ENCODE results near the gene ANKRD11. TPM values are rescaled to one million over a fixed set of nuclear protein-coding genes. Genes with fewer than 3 reads are reported as not detected.

ANKRD11 gene
- total RNA-seq, 1 experiment from 2014 or later, result 266 TPM

- intact Hi-C loops (cut with micrococcal nuclease), result no loop called here
Measured at GRCh38 chr16:89232107-89232506, 258.3 kb downstream of the ANKRD11 start.

GRCh38 chr16:89230255-89230654 is 260.1 kb downstream of the ANKRD11 start:
- Histone ChIP-seq H3K27ac (ENCODE audit: low read depth, low read length) (no peak overlapping the region), H3K9me3 (ENCODE audit: control insufficient read depth in 1 of 2, insufficient read depth in 1 of 2, low read depth in 1 of 2, low read length in 2 of 2) (peaks cover 0 to 18% of the 10 kb centered on the region in 2 experiments; a peak in 1 of 4 replicates), H3K4me2 (ENCODE audit: low read length) (no peak overlapping the region), H4K20me1 (ENCODE audit: insufficient read depth) (no peaks in the 10 kb centered on the region), H3K4me1 (ENCODE audit: control insufficient read depth in 1 of 2, insufficient read depth in 2 of 2, low read length in 2 of 2) (no peaks in the 10 kb centered on the region), H3K9ac (ENCODE audit: low read length) (no peak overlapping the region), H3K4me3 (replicated peaks in 1 of 2; ENCODE audit: low read depth in 1 of 2, low read length in 2 of 2) (no peak overlapping the region), H3K9me2 (ENCODE audit: insufficient read depth) (no peaks in the 10 kb centered on the region), H3K36me3 (ENCODE audit: control insufficient read depth in 1 of 2, insufficient read depth in 2 of 2, low read length in 2 of 2) (peaks cover 40 to 62% of the 10 kb centered on the region in 2 experiments), H3K27me3 (ENCODE audit: insufficient read depth, low read length) (no peaks in the 10 kb centered on the region), H3K79me2 (ENCODE audit: insufficient read depth, low read length) (no peaks in the 10 kb centered on the region; the same call in 1 of the 2 replicates), H2AFZ (ENCODE audit: low read depth, low read length, poor library complexity, severe bottlenecking) (no peak overlapping the region)
- DNase-seq (ENCODE audit: low read depth, low spot score) (no peak), ATAC-seq (no peak)
- CTCF ChIA-PET, result interaction anchor here (1.9 kb wide), 1 partner anchor 10 kb away, joined by 4 read pairs; no protein-coding TSS in a partner anchor
- POLR2A ChIA-PET, result no interaction called here
- no TSS peak for BruUV-seq (replicated peaks)
- intact Hi-C loops (cut with micrococcal nuclease), result no loop called here
- RAD21 ChIA-PET (ENCODE audit: low non-redundant PET in 1 of 2, low total read pairs in 2 of 2, uncharacterized antibody in 2 of 2, unreplicated experiment in 2 of 2), result no interaction called here
- no peak for TF ChIP-seq REST (IDR thresholded peaks at IDR 0.05; ENCODE audit: low read depth)
- no peak for TF ChIP-seq EGR1 (IDR thresholded peaks at IDR 0.05; ENCODE audit: low read depth)
- no peak for TF ChIP-seq ATF3 (IDR thresholded peaks at IDR 0.05)
- TF ChIP-seq EZH2phosphoT487 (IDR thresholded peaks at IDR 0.05; ENCODE audit: borderline replicate concordance), result no peak
- TF ChIP-seq CBX3 (IDR thresholded peaks at IDR 0.05; ENCODE audit: low read depth), result no peak
- TF ChIP-seq ZNF274 (IDR thresholded peaks at IDR 0.05; ENCODE audit: low read depth, low read length), result no peak
- no peak for TF ChIP-seq YY1 (IDR thresholded peaks at IDR 0.05; ENCODE audit: extremely low read depth, insufficient replicate concordance, low read depth, low read length)
- TF ChIP-seq SP1 (IDR thresholded peaks at IDR 0.05; ENCODE audit: low read depth), result no peak
- TF ChIP-seq ZFX (IDR thresholded peaks at IDR 0.05), result no peak
- no peak for TF ChIP-seq CEBPB (IDR thresholded peaks at IDR 0.05; ENCODE audit: low read depth)
- TF ChIP-seq POLR2A (IDR thresholded peaks at IDR 0.05; ENCODE audit: borderline replicate concordance, extremely low read depth, insufficient read depth, insufficient read length), result no peak
- no peak for TF ChIP-seq ZBTB33 (IDR thresholded peaks at IDR 0.05; ENCODE audit: extremely low read depth, insufficient replicate concordance, low read length)
- no peak for TF ChIP-seq JUND (IDR thresholded peaks at IDR 0.05)

More at GRCh38 chr16:89232107-89232506, 258.3 kb downstream of the ANKRD11 start:
- Histone ChIP-seq H3K27ac (ENCODE audit: low read depth, low read length) (no peak overlapping the region), H2AFZ (ENCODE audit: low read depth, low read length, poor library complexity, severe bottlenecking) (no peak overlapping the region), H3K36me3 (ENCODE audit: control insufficient read depth in 1 of 2, insufficient read depth in 2 of 2, low read length in 2 of 2) (peaks cover 28 to 52% of the 10 kb centered on the region in 2 experiments), H3K79me2 (ENCODE audit: insufficient read depth, low read length) (no peaks in the 10 kb centered on the region; the same call in 1 of the 2 replicates), H3K9me2 (ENCODE audit: insufficient read depth) (no peaks in the 10 kb centered on the region), H3K9me3 (ENCODE audit: control insufficient read depth in 1 of 2, insufficient read depth in 1 of 2, low read depth in 1 of 2, low read length in 2 of 2) (peaks cover 0 to 13% of the 10 kb centered on the region in 2 experiments; a peak in 1 of 4 replicates), H3K4me3 (replicated peaks in 1 of 2; ENCODE audit: low read depth in 1 of 2, low read length in 2 of 2) (no peak overlapping the region), H3K27me3 (ENCODE audit: insufficient read depth, low read length) (no peaks in the 10 kb centered on the region), H3K4me1 (ENCODE audit: control insufficient read depth in 1 of 2, insufficient read depth in 2 of 2, low read length in 2 of 2) (no peaks in the 10 kb centered on the region), H3K4me2 (ENCODE audit: low read length) (no peak overlapping the region), H4K20me1 (ENCODE audit: insufficient read depth) (no peaks in the 10 kb centered on the region), H3K9ac (ENCODE audit: low read length) (no peak overlapping the region)
- CTCF ChIA-PET, result interaction anchor here (1.9 kb wide), 1 partner anchor 8 kb away, joined by 4 read pairs; no protein-coding TSS in a partner anchor
- TF ChIP-seq ATF3 (IDR thresholded peaks at IDR 0.05), result no peak
- no peak for TF ChIP-seq SP1 (IDR thresholded peaks at IDR 0.05; ENCODE audit: low read depth)
- no peak for TF ChIP-seq FOSL1 (IDR thresholded peaks at IDR 0.05; ENCODE audit: low read depth)
- TF ChIP-seq CBX3 (IDR thresholded peaks at IDR 0.05; ENCODE audit: low read depth), result no peak
- no peak for TF ChIP-seq JUND (IDR thresholded peaks at IDR 0.05)
- POLR2A ChIA-PET, result no interaction called here
- no TSS peak for BruUV-seq (replicated peaks)
- DNase-seq (ENCODE audit: low read depth, low spot score) (no peak), ATAC-seq (no peak)
- RAD21 ChIA-PET (ENCODE audit: low non-redundant PET in 1 of 2, low total read pairs in 2 of 2, uncharacterized antibody in 2 of 2, unreplicated experiment in 2 of 2), result no interaction called here

Measured in HCT116 (cell line).